Breast epithelium (tissue), 4 donors: ENCODE measurements around the gene ISYNA1. TPM values are rescaled to one million over a fixed set of nuclear protein-coding genes. Genes with fewer than 3 reads are reported as not detected.
A peak's percentile ranks its signal among the peaks of the same experiment; 100 is the strongest.

Experiments used
- DNase-seq, 2 donors: peaks; one replicate each; pipeline ENCODE4 v3.0.0-alpha.2; 2019; ENCODE audit warnings: low spot score in 2 of 2
- H3K27ac ChIP-seq, 2 donors: fragments of 200-600 bp; sonication (generic) in 1 of 2; one replicate each; pipeline ENCODE4 v1.5.1; 2016 to 2019; ENCODE audit warnings: mild to moderate bottlenecking in 1 of 2
- H3K27me3 ChIP-seq, 2 donors: fragments of 200-600 bp; sonication (generic) in 1 of 2; one replicate each; pipeline versions ENCODE4 v1.5.1 to v1.6.0; 2017 to 2019; ENCODE audit warnings: control low read depth in 1 of 2, mild to moderate bottlenecking in 1 of 2
- H3K36me3 ChIP-seq: fragments of 200-600 bp; one replicate; pipeline ENCODE4 v1.5.1; 2019
- H3K4me1 ChIP-seq, 2 donors: fragments of 200-600 bp; sonication (generic); one replicate each; pipeline ENCODE4 v1.5.1; 2016 to 2019; ENCODE audit warnings: control low read depth in 1 of 2
- H3K4me3 ChIP-seq, 3 donors: fragments of 200-600 bp; sonication (generic); 1 replicate in 2 of 3; 2 replicates in 1 of 3; pipeline ENCODE4 v1.5.1; 2016 to 2019; ENCODE audit warnings: mild to moderate bottlenecking in 3 of 3, moderate library complexity in 2 of 3
- H3K9me3 ChIP-seq, 2 donors: fragments of 200-600 bp; sonication (generic) in 1 of 2; one replicate each; pipeline ENCODE4 v1.5.1; 2016 to 2019; ENCODE audit warnings: control low read depth in 1 of 2
- CTCF ChIP-seq, 3 donors: fragments of 450-650 bp; IDR thresholded peaks; one replicate each; pipeline ENCODE4 v1.5.1; 2016 to 2017; ENCODE audit warnings: antibody characterized with exemption in 3 of 3, mild to moderate bottlenecking in 3 of 3, moderate library complexity in 3 of 3
- POLR2A ChIP-seq: fragments of 450-650 bp; IDR thresholded peaks from one replicate; pipeline ENCODE4 v1.6.1; 2016; ENCODE audit warnings: antibody characterized with exemption, mild to moderate bottlenecking, moderate library complexity
- POLR2AphosphoS5 ChIP-seq, 3 donors: sonication (generic); formaldehyde crosslinking; IDR thresholded peaks; one replicate each; pipeline ENCODE4 v1.6.1; 2017; ENCODE audit warnings: antibody characterized with exemption in 3 of 3
- intact Hi-C: fragments of 100-400 bp; cut with DNase I; formaldehyde crosslinking; loops from one replicate; pipeline ENCODE4 v1.15.1; 2023; ENCODE audit warnings: low total_unique reads
- total RNA-seq, 3 donors: library from RNA; depleted of rRNA; stranded (reverse); fragments of >200 nt; gene quantifications; one replicate each; pipeline ENCODE4 v1.1.0, GENCODE V29; 2016

Gene ISYNA1
- total RNA-seq, 3 donors from 2014 or later = 7.4 to 42.9 (median 40.2) TPM

GRCh38 chr19:18435842-18436670 is 1.9 kb downstream of the ISYNA1 start:
- peak overlapping the region in 2 of 3 donors; percentile 71 to 79 for H3K4me3 ChIP-seq
- no peak for DNase-seq
- H3K27me3 ChIP-seq = no peaks in the 10 kb centered on the region
- H3K4me1 ChIP-seq = peaks cover 0 to 27% of the 10 kb centered on the region in 2 donors
- H3K9me3 ChIP-seq = no peaks in the 10 kb centered on the region
- no peaks in the 10 kb centered on the region for H3K36me3 ChIP-seq
- TF ChIP-seq POLR2A = no peak
- TF ChIP-seq POLR2AphosphoS5 (IDR thresholded peaks at IDR 0.05) = no peak
- no peak for TF ChIP-seq CTCF (IDR thresholded peaks at IDR 0.05)
- H3K27ac ChIP-seq = peak overlapping the region; percentile 79 to 87
- intact Hi-C loops = no loop called here

- no peaks in the 10 kb centered on the region for H3K27me3 ChIP-seq
- no peak overlapping the region for H3K4me3 ChIP-seq
- H3K36me3 ChIP-seq = no peaks in the 10 kb centered on the region
- TF ChIP-seq POLR2AphosphoS5 (IDR thresholded peaks at IDR 0.05) (no peak), CTCF (IDR thresholded peaks at IDR 0.05) (no peak), POLR2A (no peak)
- intact Hi-C loops = no loop called here
- peaks cover 0 to 27% of the 10 kb centered on the region in 2 donors for H3K4me1 ChIP-seq
- H3K27ac ChIP-seq = peak overlapping the region in 1 of 2 donors; percentile 72
- DNase-seq = no peak
- no peaks in the 10 kb centered on the region for H3K9me3 ChIP-seq
These were observed 2.6 kb downstream of the ISYNA1 start for GRCh38 chr19:18435178-18435841.

GRCh38 chr19:18434411-18435175 is 3.3 kb downstream of the ISYNA1 start:
- TF ChIP-seq POLR2AphosphoS5 (IDR thresholded peaks at IDR 0.05) (no peak), CTCF (IDR thresholded peaks at IDR 0.05) (no peak), POLR2A (no peak)
- intact Hi-C loops = no loop called here
- H3K36me3 ChIP-seq = no peaks in the 10 kb centered on the region
- no peak for DNase-seq
- no peaks in the 10 kb centered on the region for H3K27me3 ChIP-seq
- H3K27ac ChIP-seq = peak overlapping the region; percentile 72 to 86
- no peaks in the 10 kb centered on the region for H3K9me3 ChIP-seq
- peaks cover 0 to 30% of the 10 kb centered on the region in 2 donors for H3K4me1 ChIP-seq
- H3K4me3 ChIP-seq = peak overlapping the region in 2 of 3 donors; percentile 58 to 72

- TF ChIP-seq POLR2AphosphoS5 (IDR thresholded peaks at IDR 0.05) (no peak), CTCF (IDR thresholded peaks at IDR 0.05) (no peak), POLR2A (no peak)
- intact Hi-C loops = no loop called here
These were observed 4.1 kb downstream of the ISYNA1 start for GRCh38 chr19:18433735-18434398.

More at GRCh38 chr19:18433735-18434398, 4.1 kb downstream of the ISYNA1 start:
- Histone ChIP-seq H3K27me3 (no peaks in the 10 kb centered on the region), H3K27ac (peak overlapping the region; percentile 72 to 86), H3K9me3 (no peaks in the 10 kb centered on the region), H3K4me1 (peaks cover 0 to 31% of the 10 kb centered on the region in 2 donors), H3K4me3 (peak overlapping the region; percentile 30 to 72 (median 58)), H3K36me3 (no peaks in the 10 kb centered on the region)
- DNase-seq = no peak
